A549 treated with ZK216348 at 1 μM for 4 hours (cell line): ENCODE results near the gene ARAF. TPM values are rescaled to one million over a fixed set of nuclear protein-coding genes. Genes with fewer than 3 reads are reported as not detected.

Experiments
- total RNA-seq: library from RNA; stranded (reverse); fragments of 200-300 nt; extraction: Qiagen RNA extraction; gene quantifications from 5 replicates; pipeline ENCODE4 v1.2.3, GENCODE V29; 2022; ENCODE audit warnings: low read depth

Gene ARAF
- total RNA-seq: 35.6 to 58.2 TPM (median 56.3 TPM) in 5 replicates

DNA sequence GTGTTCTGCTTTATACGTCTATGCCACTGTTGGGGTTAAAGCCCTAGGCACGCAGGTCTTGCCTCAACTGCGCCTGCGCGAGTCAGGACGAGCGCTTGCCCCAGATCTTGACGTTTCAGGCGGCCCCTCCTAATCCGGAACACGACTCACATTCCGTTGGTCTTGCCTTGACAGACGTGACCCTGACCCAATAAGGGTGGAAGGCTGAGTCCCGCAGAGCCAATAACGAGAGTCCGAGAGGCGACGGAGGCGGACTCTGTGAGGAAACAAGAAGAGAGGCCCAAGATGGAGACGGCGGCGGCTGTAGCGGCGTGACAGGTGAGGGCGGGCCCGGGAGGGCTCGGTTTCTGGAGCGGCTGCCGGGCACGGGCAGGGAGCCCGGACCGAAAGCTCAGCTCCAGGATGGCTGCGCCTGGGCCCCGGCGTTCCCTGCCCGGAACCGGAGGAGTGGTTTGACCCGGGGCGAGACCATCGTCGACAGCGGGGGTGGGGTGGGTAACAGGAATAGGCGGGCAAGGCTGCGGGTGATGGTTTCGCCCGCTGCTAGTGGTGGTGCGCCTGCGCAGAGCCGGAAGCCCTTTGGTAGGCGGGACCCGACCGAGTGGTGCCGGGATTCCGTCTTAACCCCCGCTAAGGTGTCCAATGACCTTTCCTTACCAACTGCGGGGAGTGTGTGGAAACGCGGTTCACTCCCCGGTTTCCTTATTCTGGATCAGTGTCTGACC, at the start of gene ARAF:
Gene ARAF, plus strand, starts transcription at position 272 of the 725 bp plus-strand sequence. CDS start 1,763 bp downstream, outside the sequence.

DNA sequence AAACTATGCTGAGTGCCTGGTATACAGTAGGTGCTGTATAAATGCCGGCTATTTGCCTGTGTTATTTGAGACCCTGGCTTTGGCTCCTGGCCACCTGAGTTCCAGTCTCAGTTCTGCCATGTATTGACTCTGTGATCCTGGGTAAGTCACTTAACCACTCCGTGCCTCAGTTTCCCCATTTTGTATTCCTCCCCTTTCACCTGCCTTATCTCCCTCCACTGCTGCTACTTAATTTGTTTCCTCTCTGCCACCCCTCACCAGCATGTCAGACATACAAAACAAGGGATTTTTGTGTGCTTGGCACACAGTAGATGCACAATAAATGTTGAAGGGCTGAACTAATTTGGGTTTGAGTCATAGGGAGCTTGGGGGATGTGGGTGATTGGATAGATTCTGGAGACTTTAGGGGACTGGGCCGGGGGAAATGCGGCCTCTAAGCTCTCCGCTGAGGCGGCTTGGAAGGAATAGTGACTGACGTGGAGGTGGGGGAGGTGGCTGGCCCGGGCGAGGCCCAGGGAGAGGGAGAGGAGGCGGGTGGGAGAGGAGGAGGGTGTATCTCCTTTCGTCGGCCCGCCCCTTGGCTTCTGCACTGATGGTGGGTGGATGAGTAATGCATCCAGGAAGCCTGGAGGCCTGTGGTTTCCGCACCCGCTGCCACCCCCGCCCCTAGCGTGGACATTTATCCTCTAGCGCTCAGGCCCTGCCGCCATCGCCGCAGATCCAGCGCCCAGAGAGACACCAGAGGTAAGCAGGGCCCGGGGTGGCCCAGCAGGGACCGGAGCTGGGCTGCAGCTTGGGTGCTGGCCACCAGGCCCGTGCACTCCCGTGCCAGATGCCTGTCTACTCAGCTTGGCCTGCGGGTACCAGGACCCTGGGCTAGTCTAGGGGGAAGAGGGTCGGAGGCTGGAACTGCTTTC, 21.0 kb downstream of the ARAF start, which contains the start of gene TIMP1:
Gene TIMP1, plus strand, starts transcription at position 706 of the 917 bp plus-strand sequence. CDS start 980 bp downstream, outside the sequence.

DNA sequence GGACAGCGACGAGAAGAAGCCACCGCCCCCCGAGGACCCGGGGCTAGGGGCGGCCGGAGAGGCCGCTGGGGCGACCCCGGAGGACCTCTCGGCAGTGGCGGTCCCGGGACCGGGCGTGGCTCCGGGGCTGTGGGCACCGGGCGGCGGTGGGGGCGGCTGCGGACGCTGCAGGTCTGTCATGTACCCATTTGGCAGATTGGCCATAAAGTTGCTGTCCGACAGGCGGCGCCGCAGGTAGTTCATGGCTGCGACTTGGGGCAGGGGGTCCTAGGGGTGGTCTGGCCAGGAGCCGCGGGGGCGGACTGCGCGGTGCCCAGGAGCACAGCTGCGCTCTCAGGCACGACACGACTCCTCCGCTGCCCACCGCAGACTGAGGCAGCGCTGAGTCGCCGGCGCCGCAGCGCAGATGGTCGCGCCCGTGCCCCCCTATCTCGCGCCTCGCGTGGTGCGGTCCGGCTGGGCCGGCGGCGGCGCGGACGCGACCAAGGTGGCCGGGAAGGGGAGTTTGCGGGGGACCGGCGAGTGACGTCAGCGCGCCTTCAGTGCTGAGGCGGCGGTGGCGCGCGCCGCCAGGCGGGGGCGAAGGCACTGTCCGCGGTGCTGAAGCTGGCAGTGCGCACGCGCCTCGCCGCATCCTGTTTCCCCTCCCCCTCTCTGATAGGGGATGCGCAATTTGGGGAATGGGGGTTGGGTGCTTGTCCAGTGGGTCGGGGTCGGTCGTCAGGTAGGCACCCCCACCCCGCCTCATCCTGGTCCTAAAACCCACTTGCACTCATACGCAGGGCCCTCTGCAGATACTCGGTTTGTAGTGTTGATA, 58.7 kb downstream of the ARAF start, which contains the start of gene SYN1:
Gene SYN1, minus strand, starts transcription at position 372 of the 817 bp plus-strand sequence. Its CDS starts 129 bp downstream, at position 243.

Other genes with a start within 250 kb of the ARAF start
- gene ZNF157, start 190.6 kb upstream of the ARAF start, total RNA-seq: 0.06 to 0.15 TPM (median 0.07 TPM) in 3 of 5 replicates, not detected in the others
- gene ZNF41, start 78.0 kb upstream of the ARAF start, total RNA-seq: 3.1 to 4.5 TPM (median 4.2 TPM) in 5 replicates
- 203 to 298 TPM (median 261 TPM) in 5 replicates for gene TIMP1, start 21.2 kb downstream of the ARAF start, total RNA-seq
- gene SYN1, start 58.7 kb downstream of the ARAF start, total RNA-seq: 0.11 to 0.58 TPM (median 0.19 TPM) in 5 replicates
- gene CFP, start 68.7 kb downstream of the ARAF start, total RNA-seq: 0.14 to 0.83 TPM (median 0.72 TPM) in 5 replicates
- 26.5 to 35.8 TPM (median 34.6 TPM) in 5 replicates for gene ELK1, start 89.4 kb downstream of the ARAF start, total RNA-seq
- 167 to 187 TPM (median 174 TPM) in 5 replicates for gene UXT, start 98.0 kb downstream of the ARAF start, total RNA-seq